Measurements from ENCODE around the gene IRAK2. TPM values are rescaled to one million over a fixed set of nuclear protein-coding genes. Genes with fewer than 3 reads are reported as not detected.

IRAK2 gene
- total RNA-seq, 1 experiment from 2014 or later, result 4.2 TPM

DNA sequence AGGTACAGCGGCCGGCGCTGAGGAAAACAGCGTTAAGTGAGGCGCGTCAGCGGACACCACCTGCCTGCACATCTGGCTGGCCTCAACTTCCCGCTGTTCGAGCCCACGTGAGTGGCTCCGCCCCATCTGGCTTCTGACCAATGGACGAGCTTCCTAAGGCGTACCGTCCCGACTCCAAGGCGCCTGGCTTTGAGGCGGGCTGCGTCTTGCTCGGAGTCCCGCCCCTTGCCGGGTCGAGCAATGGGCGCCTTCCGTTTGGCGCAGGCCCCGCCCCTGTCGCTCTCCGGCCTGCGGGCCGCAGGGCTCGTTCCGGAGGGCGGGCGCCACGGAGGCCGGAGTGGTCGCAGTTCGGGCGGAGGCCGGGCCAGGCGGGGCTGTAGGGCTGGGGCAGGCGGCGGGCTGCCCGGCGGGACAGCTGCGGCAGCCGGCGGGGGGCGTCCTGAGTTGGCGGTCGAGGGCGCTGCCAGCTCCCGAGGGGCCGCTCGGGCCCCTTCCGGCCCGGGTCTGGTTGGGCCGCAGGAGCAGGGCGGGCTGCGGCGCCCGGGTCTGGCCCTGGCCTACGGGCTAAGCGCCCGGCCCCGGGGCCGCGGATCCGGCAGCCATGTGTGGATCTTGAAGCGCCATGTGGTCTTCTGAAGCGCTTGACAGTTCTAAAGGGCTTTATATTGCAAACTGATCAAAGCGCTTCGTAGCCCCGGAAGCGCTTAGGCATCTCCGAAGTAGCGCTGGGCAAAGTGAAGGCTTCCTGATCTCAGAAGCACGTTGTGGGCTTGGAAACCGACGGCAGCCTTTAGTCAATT, 83.7 kb downstream of the IRAK2 start, which contains the start of gene TATDN2:
TSS of gene TATDN2 (plus strand) at position 276 of the 800 bp plus-strand sequence. CDS start 742 bp downstream, outside the sequence.
- Histone ChIP-seq H3K9me3 (peaks cover 7% of the 10 kb centered on the region; the same call in 1 of the 2 replicates), H3K4me1 (peaks cover 12% of the 10 kb centered on the region; the same call in 1 of the 2 replicates), H3K36me3 (ENCODE audit: control insufficient read depth, insufficient read depth, low read length) (no peaks in the 10 kb centered on the region; the same call in 1 of the 2 replicates), H3K4me3 (ENCODE audit: low read depth, low read length) (peak within 1 kb of the TSS; percentile 76), H3K27me3 (replicated peaks; ENCODE audit: control insufficient read depth, insufficient read depth, low read length) (no peaks in the 10 kb centered on the region)
- Mint-ChIP-seq H3K4me3 (ENCODE audit: unreplicated experiment) (peak within 1 kb of the TSS; percentile 92), H3K36me3 (ENCODE audit: insufficient read depth, unreplicated experiment) (peaks cover 51% of the 10 kb centered on the region), H3K27me3 (ENCODE audit: insufficient read depth, unreplicated experiment) (no peaks in the 10 kb centered on the region), H3K9me3 (ENCODE audit: unreplicated experiment) (peaks cover 10% of the 10 kb centered on the region), H3K4me1 (ENCODE audit: low read depth, unreplicated experiment) (peaks cover 5% of the 10 kb centered on the region), H3K27ac (ENCODE audit: unreplicated experiment) (peak within 1 kb of the TSS; percentile 92)
- BruUV-seq (replicated peaks), result no TSS peak
- peak; percentile 95 to 97 for DNase-seq
- ChIA-PET POLR2A (interaction anchor here (0.5 to 1.5 kb wide), 7 partner anchors 15 to 456 kb away, joined by 3 to 13 read pairs (median 5); partner anchors contain the start of genes ARPC4 and TADA3), CTCF (interaction anchor here (0.6 to 1.4 kb wide), 4 partner anchors 15 to 169 kb away, joined by 3 to 6 read pairs (median 4); no protein-coding TSS in a partner anchor)
- intact Hi-C loops (cut with micrococcal nuclease; ENCODE audit: unreplicated experiment), result loop anchor here (1.0 to 5.0 kb wide), 2 partner anchors 44 kb away; partner anchors contain the start of gene GHRL
- TF ChIP-seq, protein P1, sequence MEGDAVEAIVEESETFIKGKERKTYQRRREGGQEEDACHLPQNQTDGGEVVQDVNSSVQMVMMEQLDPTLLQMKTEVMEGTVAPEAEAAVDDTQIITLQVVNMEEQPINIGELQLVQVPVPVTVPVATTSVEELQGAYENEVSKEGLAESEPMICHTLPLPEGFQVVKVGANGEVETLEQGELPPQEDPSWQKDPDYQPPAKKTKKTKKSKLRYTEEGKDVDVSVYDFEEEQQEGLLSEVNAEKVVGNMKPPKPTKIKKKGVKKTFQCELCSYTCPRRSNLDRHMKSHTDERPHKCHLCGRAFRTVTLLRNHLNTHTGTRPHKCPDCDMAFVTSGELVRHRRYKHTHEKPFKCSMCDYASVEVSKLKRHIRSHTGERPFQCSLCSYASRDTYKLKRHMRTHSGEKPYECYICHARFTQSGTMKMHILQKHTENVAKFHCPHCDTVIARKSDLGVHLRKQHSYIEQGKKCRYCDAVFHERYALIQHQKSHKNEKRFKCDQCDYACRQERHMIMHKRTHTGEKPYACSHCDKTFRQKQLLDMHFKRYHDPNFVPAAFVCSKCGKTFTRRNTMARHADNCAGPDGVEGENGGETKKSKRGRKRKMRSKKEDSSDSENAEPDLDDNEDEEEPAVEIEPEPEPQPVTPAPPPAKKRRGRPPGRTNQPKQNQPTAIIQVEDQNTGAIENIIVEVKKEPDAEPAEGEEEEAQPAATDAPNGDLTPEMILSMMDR (IDR thresholded peaks at IDR 0.05; ENCODE audit: insufficient read depth in 1 of 2, low read depth in 1 of 2, low read length in 1 of 2, severe bottlenecking in 1 of 2, unreplicated experiment in 1 of 2), result no peak

DNA sequence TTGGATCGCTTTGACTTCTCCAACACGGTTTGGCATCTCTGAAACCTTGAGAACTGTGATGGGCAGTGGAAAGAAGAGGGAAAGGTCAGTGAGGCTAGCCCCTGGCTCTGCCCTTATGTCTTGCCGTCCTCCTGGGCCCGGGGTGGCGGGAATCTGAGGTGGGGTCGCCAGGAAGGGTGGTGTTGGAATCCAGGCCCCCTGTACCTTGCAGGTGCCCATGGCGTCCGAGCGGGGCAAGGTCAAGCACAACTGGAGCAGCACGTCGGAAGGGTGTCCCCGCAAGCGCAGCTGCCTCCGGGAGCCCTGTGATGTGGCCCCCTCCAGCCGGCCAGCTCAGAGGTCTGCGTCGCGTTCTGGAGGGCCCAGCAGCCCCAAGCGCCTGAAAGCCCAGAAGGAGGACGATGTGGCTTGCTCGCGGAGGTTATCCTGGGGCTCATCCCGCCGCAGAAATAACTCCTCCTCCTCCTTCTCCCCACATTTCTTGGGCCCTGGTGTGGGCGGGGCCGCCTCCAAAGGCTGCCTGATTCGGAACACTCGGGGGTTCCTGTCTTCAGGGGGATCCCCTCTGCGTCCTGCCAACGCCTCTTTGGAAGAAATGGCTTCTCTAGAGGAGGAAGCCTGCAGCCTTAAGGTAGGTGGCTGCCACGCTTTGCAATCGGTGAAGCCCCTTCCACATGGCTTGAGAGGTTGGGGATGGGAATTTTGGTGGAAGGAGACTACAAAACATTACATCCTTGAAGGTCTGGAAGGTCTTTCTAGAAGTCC, 84.4 kb downstream of the IRAK2 start:
- H3K36me3 Mint-ChIP-seq (ENCODE audit: insufficient read depth, unreplicated experiment), result peaks cover 58% of the 10 kb centered on the region
- peak; percentile 29 to 41 for DNase-seq
- BruUV-seq (replicated peaks), result no TSS peak

More for the DNA sequence above, 84.4 kb downstream of the IRAK2 start:
- TF ChIP-seq, protein P1 (IDR thresholded peaks at IDR 0.05; ENCODE audit: insufficient read depth in 1 of 2, low read depth in 1 of 2, low read length in 1 of 2, severe bottlenecking in 1 of 2, unreplicated experiment in 1 of 2), result no peak
- Mint-ChIP-seq H3K4me1 (ENCODE audit: low read depth, unreplicated experiment) (peaks cover 5% of the 10 kb centered on the region), H3K27me3 (ENCODE audit: insufficient read depth, unreplicated experiment) (no peaks in the 10 kb centered on the region), H3K27ac (ENCODE audit: unreplicated experiment) (peak overlapping the region; percentile 75), H3K9me3 (ENCODE audit: unreplicated experiment) (peaks cover 10% of the 10 kb centered on the region), H3K4me3 (ENCODE audit: unreplicated experiment) (peak overlapping the region; percentile 92)
- ChIA-PET CTCF (no interaction called here), POLR2A (interaction anchor here (1.3 kb wide), 1 partner anchor 57 kb away, joined by 5 read pairs; no protein-coding TSS in a partner anchor)
- peaks cover 7% of the 10 kb centered on the region; the same call in 1 of the 2 replicates for H3K9me3 ChIP-seq
- no peaks in the 10 kb centered on the region for H3K27me3 ChIP-seq (replicated peaks; ENCODE audit: control insufficient read depth, insufficient read depth, low read length)
- intact Hi-C loops (cut with micrococcal nuclease; ENCODE audit: unreplicated experiment), result loop anchor here (1.0 to 5.0 kb wide), 2 partner anchors 43 to 45 kb away; partner anchors contain the start of gene GHRL
- H3K4me3 ChIP-seq (ENCODE audit: low read depth, low read length), result peak overlapping the region; percentile 76
- H3K36me3 ChIP-seq (ENCODE audit: control insufficient read depth, insufficient read depth, low read length), result no peaks in the 10 kb centered on the region; the same call in 1 of the 2 replicates
- H3K4me1 ChIP-seq, result peaks cover 12% of the 10 kb centered on the region; the same call in 1 of the 2 replicates

All from Caco-2 (cell line).